Body of pancreas (tissue), 4 donors: ENCODE measurements around the gene POLR2H. TPM values are rescaled to one million over a fixed set of nuclear protein-coding genes. Genes with fewer than 3 reads are reported as not detected.

ENCODE experiments used
- ATAC-seq: fragments of 150-250 bp; one replicate; pipeline ENCODE4 v1.9.1; 2016
- DNase-seq, 4 donors: peaks; one replicate each; pipeline ENCODE4 v3.0.0-alpha.2; 2019
- H3K27ac ChIP-seq, 4 donors: fragments of 200-600 bp; sonication (generic); 1 replicate in 3 of 4; 2 replicates in 1 of 4; pipeline versions ENCODE4 v1.5.1 to v1.6.1; 2016 to 2019; ENCODE audit warnings: mild to moderate bottlenecking in 1 of 4, mixed read lengths in 1 of 4, moderate library complexity in 1 of 4
- H3K27me3 ChIP-seq, 2 donors: fragments of 200-600 bp; sonication (generic); one replicate each; pipeline ENCODE4 v1.6.0; 2016; ENCODE audit warnings: mild to moderate bottlenecking in 1 of 2
- H3K36me3 ChIP-seq, 2 donors: fragments of 200-600 bp; sonication (generic); replicated peaks in 1 of 2; 2 replicates each; pipeline ENCODE4 v1.5.1; 2016; ENCODE audit warnings: low read depth in 2 of 2; ENCODE audit not compliant: insufficient read depth in 1 of 2
- H3K4me1 ChIP-seq: fragments of 200-600 bp; sonication (generic); one replicate; pipeline ENCODE4 v1.6.0; 2016
- H3K4me3 ChIP-seq, 2 donors: fragments of 200-600 bp; sonication (generic); 1 replicate in 1 of 2; 2 replicates in 1 of 2; pipeline ENCODE4 v1.5.1; 2016 to 2019
- H3K9me3 ChIP-seq, 3 donors: fragments of 200-600 bp; sonication (generic); 1 replicate in 2 of 3; 2 replicates in 1 of 3; pipeline ENCODE4 v1.5.1; 2016
- POLR2A ChIP-seq, 3 donors: fragments of 450-650 bp; IDR thresholded peaks; one replicate each; pipeline ENCODE4 v1.6.1; 2016; ENCODE audit warnings: antibody characterized with exemption in 3 of 3, mild to moderate bottlenecking in 2 of 3
- WGBS, 2 donors: methylation state at CpG; one replicate each; pipeline ENCODE4 v1.1.5; 2017; 5-methylcytosine and 5-hydroxymethylcytosine counted together
- intact Hi-C: fragments of 100-400 bp; cut with DNase I; formaldehyde crosslinking; loops from one replicate; pipeline ENCODE4 v1.15.1; 2023
- total RNA-seq, 2 donors: library from RNA; depleted of rRNA; stranded (reverse); fragments of >200 nt; gene quantifications; one replicate each; pipeline ENCODE4 v1.1.0, GENCODE V29; 2016
- TF ChIP-seq, protein P1 (sequence below), 7 experiments: fragments of 450-650 bp in 4 of 7; fragments of 200-600 bp in 3 of 7; sonication (generic) in 3 of 7; IDR thresholded peaks; one replicate each; pipeline ENCODE4 v1.5.1; 2016 to 2019; ENCODE audit warnings: antibody characterized with exemption in 7 of 7

Gene POLR2H
- total RNA-seq, 2 donors from 2014 or later: 32.4 to 137 TPM

DNA sequence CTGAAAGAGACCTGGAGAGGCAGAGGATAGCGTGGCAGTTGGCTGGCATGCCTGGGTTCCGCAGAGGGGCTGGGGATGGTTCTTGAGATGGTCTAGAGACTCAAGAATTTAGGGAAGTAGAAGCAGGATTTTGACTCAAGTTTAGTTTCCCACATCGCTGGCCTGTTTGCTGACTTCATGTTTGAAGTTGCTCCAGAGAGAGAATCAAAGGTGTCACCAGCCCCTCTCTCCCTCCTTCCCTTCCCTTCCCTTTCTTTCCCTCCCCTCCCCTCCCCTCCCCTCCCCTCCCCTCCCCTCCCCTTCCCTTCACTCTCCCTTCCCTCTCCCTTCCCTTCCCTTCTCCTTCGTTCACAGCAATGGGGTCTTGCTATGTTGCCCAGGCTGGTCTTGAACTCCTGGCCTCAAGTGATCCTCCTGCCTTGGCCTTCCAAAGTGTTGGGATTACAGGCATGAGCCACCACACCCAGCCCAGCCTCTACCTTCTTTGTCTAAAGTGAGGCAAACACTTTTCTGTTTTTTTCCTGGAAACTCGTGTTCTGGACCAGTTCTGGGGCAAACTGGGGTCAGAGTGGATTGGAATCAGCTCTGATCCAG lies 28.5 kb downstream of the POLR2H start:
- intact Hi-C loops: no loop called here
- H3K4me1 ChIP-seq: peaks cover 2% of the 10 kb centered on the region
- no peaks in the 10 kb centered on the region for H3K27me3 ChIP-seq
- no peaks in the 10 kb centered on the region for H3K9me3 ChIP-seq
- DNase-seq: no peak
- no peak overlapping the region for H3K4me3 ChIP-seq
- no peak for ATAC-seq
- H3K36me3 ChIP-seq: no peaks in the 10 kb centered on the region
- TF ChIP-seq POLR2A (IDR thresholded peaks at IDR 0.05): no peak
- TF ChIP-seq, protein P1, sequence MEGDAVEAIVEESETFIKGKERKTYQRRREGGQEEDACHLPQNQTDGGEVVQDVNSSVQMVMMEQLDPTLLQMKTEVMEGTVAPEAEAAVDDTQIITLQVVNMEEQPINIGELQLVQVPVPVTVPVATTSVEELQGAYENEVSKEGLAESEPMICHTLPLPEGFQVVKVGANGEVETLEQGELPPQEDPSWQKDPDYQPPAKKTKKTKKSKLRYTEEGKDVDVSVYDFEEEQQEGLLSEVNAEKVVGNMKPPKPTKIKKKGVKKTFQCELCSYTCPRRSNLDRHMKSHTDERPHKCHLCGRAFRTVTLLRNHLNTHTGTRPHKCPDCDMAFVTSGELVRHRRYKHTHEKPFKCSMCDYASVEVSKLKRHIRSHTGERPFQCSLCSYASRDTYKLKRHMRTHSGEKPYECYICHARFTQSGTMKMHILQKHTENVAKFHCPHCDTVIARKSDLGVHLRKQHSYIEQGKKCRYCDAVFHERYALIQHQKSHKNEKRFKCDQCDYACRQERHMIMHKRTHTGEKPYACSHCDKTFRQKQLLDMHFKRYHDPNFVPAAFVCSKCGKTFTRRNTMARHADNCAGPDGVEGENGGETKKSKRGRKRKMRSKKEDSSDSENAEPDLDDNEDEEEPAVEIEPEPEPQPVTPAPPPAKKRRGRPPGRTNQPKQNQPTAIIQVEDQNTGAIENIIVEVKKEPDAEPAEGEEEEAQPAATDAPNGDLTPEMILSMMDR (IDR thresholded peaks at IDR 0.05): no peak
- no peak overlapping the region for H3K27ac ChIP-seq
- 87 to 93% methylated on average over 4 to 5 of the region's 5 CpGs for WGBS, 2 donors

- TF ChIP-seq POLR2A (IDR thresholded peaks at IDR 0.05): no peak
- TF ChIP-seq, protein P1 (IDR thresholded peaks at IDR 0.05): no peak
- H3K36me3 ChIP-seq: no peaks in the 10 kb centered on the region
- H3K27ac ChIP-seq: no peak overlapping the region
- DNase-seq (no peak), ATAC-seq (no peak)
- H3K27me3 ChIP-seq: no peaks in the 10 kb centered on the region
- no peak overlapping the region for H3K4me3 ChIP-seq
- 78 to 88% methylated on average over 3 of the region's 3 CpGs for WGBS, 2 donors
- H3K9me3 ChIP-seq: no peaks in the 10 kb centered on the region
- intact Hi-C loops: no loop called here
- H3K4me1 ChIP-seq: peaks cover 7% of the 10 kb centered on the region
Measured at GRCh38 chr3:184391266-184391665, 29.8 kb downstream of the POLR2H start.

GRCh38 chr3:184395320-184395660 lies 33.8 kb downstream of the POLR2H start:
- Histone ChIP-seq H3K27me3 (no peaks in the 10 kb centered on the region), H3K36me3 (no peaks in the 10 kb centered on the region), H3K9me3 (no peaks in the 10 kb centered on the region), H3K27ac (peak overlapping the region in 3 of 4 donors; percentile 25 to 63 (median 54)), H3K4me3 (no peak overlapping the region), H3K4me1 (peaks cover 7% of the 10 kb centered on the region)
- intact Hi-C loops: no loop called here
- peak; percentile 78 to 91 (median 89) for DNase-seq
- 39 to 60% methylated on average over 3 to 5 of the region's 5 CpGs for WGBS, 2 donors
- TF ChIP-seq, protein P1 (IDR thresholded peaks at IDR 0.05): no peak
- no peak for TF ChIP-seq POLR2A (IDR thresholded peaks at IDR 0.05)
- peak; percentile 92 for ATAC-seq

DNA sequence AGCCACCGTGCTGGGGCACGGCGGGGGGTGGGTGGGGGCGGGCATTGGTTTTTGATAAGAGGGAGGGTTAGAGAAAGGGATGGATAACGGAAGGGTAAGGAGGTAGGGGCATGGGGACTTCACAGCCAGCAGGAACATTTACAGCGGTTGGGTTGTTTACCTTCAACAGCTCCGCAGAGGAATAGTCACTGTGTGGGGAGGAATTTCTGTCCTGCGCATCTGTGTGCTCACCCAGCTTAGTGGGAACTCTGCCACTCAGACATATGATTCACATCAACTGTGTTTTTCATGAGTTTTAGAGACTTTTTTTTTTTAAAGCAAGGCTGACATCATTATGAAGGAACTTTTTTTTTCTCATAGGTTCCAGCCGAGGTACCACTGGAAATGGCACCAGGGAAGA lies 37.9 kb downstream of the POLR2H start:
- TF ChIP-seq, protein P1 (IDR thresholded peaks at IDR 0.05): no peak
- no peak for TF ChIP-seq POLR2A (IDR thresholded peaks at IDR 0.05)
- Histone ChIP-seq H3K9me3 (no peaks in the 10 kb centered on the region), H3K4me1 (peaks cover 7% of the 10 kb centered on the region), H3K36me3 (no peaks in the 10 kb centered on the region), H3K27me3 (no peaks in the 10 kb centered on the region), H3K4me3 (no peak overlapping the region), H3K27ac (no peak overlapping the region)
- WGBS, 2 donors: 20 to 30% methylated on average over 6 to 9 of the region's 9 CpGs
- no peak for ATAC-seq
- intact Hi-C loops: no loop called here
- DNase-seq: peak in 1 of 4 donors; percentile 40
